ENCODE data around the gene PDZD8. TPM values are rescaled to one million over a fixed set of nuclear protein-coding genes. Genes with fewer than 3 reads are reported as not detected.

Gene PDZD8
- polyA plus RNA-seq, 2 of the 4 experiments (the other 2 are of a cell fraction), result 27.4 to 76.7 TPM

GRCh38 chr10:117390420-117390819 lies 15.2 kb upstream of the PDZD8 start:
- CTCF ChIA-PET, result interaction anchor here (1.8 kb wide), 1 partner anchor 62 kb away, joined by 3 read pairs; no protein-coding TSS in a partner anchor
- Histone ChIP-seq H3K9me3 (no peaks in the 10 kb centered on the region; the same call in 2 of the 3 replicates), H3K27ac (no peak overlapping the region), H3K4me2 (no peak overlapping the region), H3K4me3 (no peak overlapping the region), H3K4me1 (no peaks in the 10 kb centered on the region)
- DNase-seq (ENCODE audit: low read depth in 1 of 2, low spot score in 1 of 2) (no peak), FAIRE-seq (no peak), ATAC-seq (no peak)
- POLR2A ChIA-PET, result no interaction called here
- TF ChIP-seq NR3C1 (IDR thresholded peaks at IDR 0.05), result no peak
- no peak for TF ChIP-seq MAFK (IDR thresholded peaks at IDR 0.05; ENCODE audit: partially characterized antibody)
- no peak for TF ChIP-seq CEBPB (IDR thresholded peaks at IDR 0.05)
- TF ChIP-seq ELK1 (IDR thresholded peaks at IDR 0.05; ENCODE audit: low read depth, low read length), result no peak
- TF ChIP-seq, protein P1, sequence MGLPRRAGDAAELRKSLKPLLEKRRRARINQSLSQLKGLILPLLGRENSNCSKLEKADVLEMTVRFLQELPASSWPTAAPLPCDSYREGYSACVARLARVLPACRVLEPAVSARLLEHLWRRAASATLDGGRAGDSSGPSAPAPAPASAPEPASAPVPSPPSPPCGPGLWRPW (IDR thresholded peaks at IDR 0.05), result no peak
- TF ChIP-seq PHF8 (IDR thresholded peaks at IDR 0.05; ENCODE audit: borderline replicate concordance, low read depth), result no peak
- TF ChIP-seq ESRRA (IDR thresholded peaks at IDR 0.05; ENCODE audit: borderline replicate concordance, low read length), result no peak
- WGBS (ENCODE audit: missing lambda C conversion rate), result 64% methylated on average over 3 of the region's 3 CpGs

DNA sequence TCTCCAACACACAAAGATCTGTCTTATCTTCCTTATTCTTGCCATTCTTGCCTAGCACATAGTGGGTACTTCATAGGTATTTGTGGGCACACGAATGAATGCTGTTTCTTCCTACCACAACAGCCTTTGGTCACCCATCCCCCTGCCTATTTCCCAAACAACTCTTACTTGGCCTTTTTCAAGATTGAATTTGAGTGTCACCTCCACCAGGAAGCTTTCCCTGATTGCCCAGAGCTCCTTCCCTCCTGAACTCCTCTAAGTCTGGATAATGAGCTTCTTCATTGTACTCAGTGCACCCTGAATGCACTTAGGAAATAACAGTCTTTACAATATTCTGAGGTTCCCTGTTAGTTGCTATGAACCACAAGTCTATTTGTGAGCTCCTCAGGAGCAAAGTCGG lies 11.6 kb upstream of the PDZD8 start:
- POLR2A ChIA-PET, result no interaction called here
- TF ChIP-seq CBX8 (IDR thresholded peaks at IDR 0.05) (no peak), EP300 (IDR thresholded peaks at IDR 0.05) (no peak), ELK1 (IDR thresholded peaks at IDR 0.05; ENCODE audit: low read depth, low read length) (no peak), ZFP36 (IDR thresholded peaks at IDR 0.05; ENCODE audit: borderline replicate concordance, partially characterized antibody) (peak; percentile 57), NR3C1 (IDR thresholded peaks at IDR 0.05) (no peak)
- Histone ChIP-seq H3K4me2 (no peak overlapping the region), H3K4me3 (no peak overlapping the region), H3K9me3 (no peaks in the 10 kb centered on the region; the same call in 2 of the 3 replicates), H3K27ac (no peak overlapping the region), H3K4me1 (no peaks in the 10 kb centered on the region)
- 45% methylated on average over 2 of the region's 2 CpGs for WGBS (ENCODE audit: missing lambda C conversion rate)
- CTCF ChIA-PET, result interaction anchor here (1.0 to 1.1 kb wide), 2 partner anchors 56 to 170 kb away, joined by 3 read pairs; no protein-coding TSS in a partner anchor
- ATAC-seq (no peak), FAIRE-seq (no peak), DNase-seq (ENCODE audit: low read depth in 1 of 2, low spot score in 1 of 2) (no peak)

DNA sequence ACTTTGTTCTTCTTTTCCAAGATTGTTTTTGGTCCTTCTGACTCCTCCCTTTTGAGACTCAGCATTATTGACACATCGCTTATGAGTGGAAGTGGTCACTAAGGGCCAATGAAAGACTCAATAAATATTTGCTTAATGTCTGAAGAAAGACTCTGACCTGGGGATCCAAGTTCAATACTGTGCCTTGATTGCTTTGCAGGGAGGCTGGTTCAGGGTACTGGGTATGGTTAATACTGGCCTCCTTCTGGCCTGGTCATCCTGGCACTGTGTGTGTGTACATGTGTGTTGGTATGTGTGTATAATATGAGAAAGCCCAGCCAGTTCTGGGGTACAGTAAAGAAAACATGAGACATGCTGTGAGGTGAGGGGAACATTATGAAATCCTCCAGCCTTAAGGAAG lies 7.6 kb upstream of the PDZD8 start:
- DNase-seq (ENCODE audit: low read depth in 1 of 2, low spot score in 1 of 2) (no peak), ATAC-seq (no peak), FAIRE-seq (no peak)
- H3K9me3 ChIP-seq, result no peaks in the 10 kb centered on the region; the same call in 2 of the 3 replicates
- no peaks in the 10 kb centered on the region for H3K4me1 ChIP-seq
- H3K27ac ChIP-seq, result no peak overlapping the region
- ChIA-PET CTCF (no interaction called here), POLR2A (no interaction called here)
- TF ChIP-seq FOXS1 (CRISPR knock-in tag; IDR thresholded peaks at IDR 0.05) (no peak), PHF8 (IDR thresholded peaks at IDR 0.05; ENCODE audit: borderline replicate concordance, low read depth) (no peak), HEYL (CRISPR knock-in tag; IDR thresholded peaks at IDR 0.05) (no peak), JUNB (IDR thresholded peaks at IDR 0.05) (no peak), NPAS2 (CRISPR knock-in tag; IDR thresholded peaks at IDR 0.05; ENCODE audit: borderline replicate concordance) (no peak), CBX2 (IDR thresholded peaks at IDR 0.05; ENCODE audit: borderline replicate concordance, low read depth) (no peak), HOXB13 (CRISPR knock-in tag; IDR thresholded peaks at IDR 0.05; ENCODE audit: low read depth) (no peak)
- no peak overlapping the region for H3K4me2 ChIP-seq
- 65% methylated on average over 1 of the region's 1 CpG for WGBS (ENCODE audit: missing lambda C conversion rate)
- no peak overlapping the region for H3K4me3 ChIP-seq

Measured in A549 (cell line).